ENCODE measurements around the gene ZDHHC1. TPM values are rescaled to one million over a fixed set of nuclear protein-coding genes. Genes with fewer than 3 reads are reported as not detected.

Gene ZDHHC1
- polyA plus RNA-seq, 1 of the 3 experiments (the other 2 are of a cell fraction) = 15.8 TPM

- no peak for TF ChIP-seq GABPA (IDR thresholded peaks at IDR 0.05; ENCODE audit: low read depth)
- TF ChIP-seq MXI1 (IDR thresholded peaks at IDR 0.05; ENCODE audit: low read depth, low read length) = peak; percentile 35; the same call in 1 of the 2 replicates
- no peak for TF ChIP-seq MEF2A (IDR thresholded peaks at IDR 0.05; ENCODE audit: borderline replicate concordance, low read depth)
- TF ChIP-seq SMC3 (IDR thresholded peaks at IDR 0.05; ENCODE audit: low read depth, low read length) = peak; percentile 25; the same call in 1 of the 2 replicates
- TF ChIP-seq NRF1 (IDR thresholded peaks at IDR 0.05; ENCODE audit: low read depth, low read length) = peak; percentile 34; the same call in 1 of the 2 replicates
- no peak for TF ChIP-seq ELF1 (IDR thresholded peaks at IDR 0.05)
- TF ChIP-seq EP300 (IDR thresholded peaks at IDR 0.05; ENCODE audit: borderline replicate concordance in 1 of 2, low read depth in 1 of 2, low read length in 1 of 2) = no peak
- TF ChIP-seq RAD21 (IDR thresholded peaks at IDR 0.05; ENCODE audit: low read length) = peak; percentile 19; the same call in 1 of the 2 replicates
- TF ChIP-seq TEAD4 (IDR thresholded peaks at IDR 0.05; ENCODE audit: borderline replicate concordance, insufficient read depth) = no peak
- TF ChIP-seq, protein P1, sequence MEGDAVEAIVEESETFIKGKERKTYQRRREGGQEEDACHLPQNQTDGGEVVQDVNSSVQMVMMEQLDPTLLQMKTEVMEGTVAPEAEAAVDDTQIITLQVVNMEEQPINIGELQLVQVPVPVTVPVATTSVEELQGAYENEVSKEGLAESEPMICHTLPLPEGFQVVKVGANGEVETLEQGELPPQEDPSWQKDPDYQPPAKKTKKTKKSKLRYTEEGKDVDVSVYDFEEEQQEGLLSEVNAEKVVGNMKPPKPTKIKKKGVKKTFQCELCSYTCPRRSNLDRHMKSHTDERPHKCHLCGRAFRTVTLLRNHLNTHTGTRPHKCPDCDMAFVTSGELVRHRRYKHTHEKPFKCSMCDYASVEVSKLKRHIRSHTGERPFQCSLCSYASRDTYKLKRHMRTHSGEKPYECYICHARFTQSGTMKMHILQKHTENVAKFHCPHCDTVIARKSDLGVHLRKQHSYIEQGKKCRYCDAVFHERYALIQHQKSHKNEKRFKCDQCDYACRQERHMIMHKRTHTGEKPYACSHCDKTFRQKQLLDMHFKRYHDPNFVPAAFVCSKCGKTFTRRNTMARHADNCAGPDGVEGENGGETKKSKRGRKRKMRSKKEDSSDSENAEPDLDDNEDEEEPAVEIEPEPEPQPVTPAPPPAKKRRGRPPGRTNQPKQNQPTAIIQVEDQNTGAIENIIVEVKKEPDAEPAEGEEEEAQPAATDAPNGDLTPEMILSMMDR (IDR thresholded peaks at IDR 0.05) = peak; percentile 17; the same call in 1 of the 2 replicates
- Histone ChIP-seq H3K36me3 (replicated peaks in 1 of 2; ENCODE audit: control insufficient read depth in 1 of 2, insufficient read depth in 2 of 2, low read length in 1 of 2) (no peaks in the 10 kb centered on the region), H3K9me3 (no peaks in the 10 kb centered on the region), H3F3A (replicated peaks; ENCODE audit: insufficient read depth) (no peaks in the 10 kb centered on the region), H4K20me1 (ENCODE audit: insufficient read depth) (no peaks in the 10 kb centered on the region), H2AFZ (ENCODE audit: low read depth) (no peak within 1 kb of the TSS), H3K9me2 (no peaks in the 10 kb centered on the region), H3K9ac (no peak within 1 kb of the TSS), H3K4me3 (ENCODE audit: low read depth in 2 of 2, low read length in 1 of 2) (peak within 1 kb of the TSS; percentile 40 to 43), H3K27me3 (ENCODE audit: insufficient read depth) (no peaks in the 10 kb centered on the region; the same call in 1 of the 2 replicates), H3K27ac (ENCODE audit: low read depth in 2 of 2, low read length in 1 of 2) (no peak within 1 kb of the TSS), H3K4me1 (ENCODE audit: control insufficient read depth in 1 of 2, insufficient read depth in 2 of 2, low read depth in 1 of 2, low read length in 1 of 2) (peaks cover 0 to 12% of the 10 kb centered on the region in 2 experiments; a peak in 1 of 4 replicates), H3K79me2 (ENCODE audit: insufficient read depth) (no peaks in the 10 kb centered on the region), H3K4me2 (peak within 1 kb of the TSS; percentile 74)
- CTCF ChIA-PET = interaction anchor here (0.7 to 3.1 kb wide), 12 partner anchors 11 to 141 kb away, joined by 3 to 16 read pairs (median 4); partner anchors contain the start of genes ATP6V0D1, LRRC36 and ZDHHC1
- peak; percentile 93 for DNase-seq
- 12% methylated on average over 28 of the region's 87 CpGs for WGBS (ENCODE audit: low lambda C conversion rate)
- POLR2A ChIA-PET = interaction anchor here (0.9 to 1.1 kb wide), 2 partner anchors 12 to 13 kb away, joined by 3 to 4 read pairs; no protein-coding TSS in a partner anchor
These were observed 14.9 kb upstream of the ZDHHC1 start, which contains the start of gene HSD11B2 for GRCh38 chr16:67430977-67431774. HSD11B2 (plus strand) TSS chr16:67431121; CDS start chr16:67431249, 128 bp downstream.

GRCh38 chr16:67430504-67430976 is 14.3 kb upstream of the ZDHHC1 start:
- H3K36me3 ChIP-seq (replicated peaks in 1 of 2; ENCODE audit: control insufficient read depth in 1 of 2, insufficient read depth in 2 of 2, low read length in 1 of 2) = no peaks in the 10 kb centered on the region
- H3K27me3 ChIP-seq (ENCODE audit: insufficient read depth) = no peaks in the 10 kb centered on the region; the same call in 1 of the 2 replicates
- peak overlapping the region; percentile 74 for H3K4me2 ChIP-seq
- H3K9me2 ChIP-seq = no peaks in the 10 kb centered on the region
- 4% methylated on average over 37 of the region's 53 CpGs for WGBS (ENCODE audit: low lambda C conversion rate)
- ChIA-PET CTCF (interaction anchor here (0.7 to 3.1 kb wide), 10 partner anchors 11 to 140 kb away, joined by 3 to 16 read pairs (median 4); partner anchors contain the start of genes ATP6V0D1 and ZDHHC1), POLR2A (interaction anchor here (0.9 to 1.1 kb wide), 2 partner anchors 12 to 14 kb away, joined by 3 to 4 read pairs; no protein-coding TSS in a partner anchor)
- no peaks in the 10 kb centered on the region for H3K79me2 ChIP-seq (ENCODE audit: insufficient read depth)
- H3K4me3 ChIP-seq (ENCODE audit: low read depth in 2 of 2, low read length in 1 of 2) = peak overlapping the region in 1 of 2 experiments; percentile 40; a peak in 3 of 4 replicates
- H3K9ac ChIP-seq = no peak overlapping the region
- peak; percentile 68 for DNase-seq
- no peaks in the 10 kb centered on the region for H3F3A ChIP-seq (replicated peaks; ENCODE audit: insufficient read depth)
- H3K9me3 ChIP-seq = no peaks in the 10 kb centered on the region
- H3K27ac ChIP-seq (ENCODE audit: low read depth in 2 of 2, low read length in 1 of 2) = no peak overlapping the region
- no peaks in the 10 kb centered on the region for H4K20me1 ChIP-seq (ENCODE audit: insufficient read depth)
- no peak overlapping the region for H2AFZ ChIP-seq (ENCODE audit: low read depth)
- peaks cover 0 to 12% of the 10 kb centered on the region in 2 experiments; a peak in 1 of 4 replicates for H3K4me1 ChIP-seq (ENCODE audit: control insufficient read depth in 1 of 2, insufficient read depth in 2 of 2, low read depth in 1 of 2, low read length in 1 of 2)
- TF ChIP-seq, protein P2, sequence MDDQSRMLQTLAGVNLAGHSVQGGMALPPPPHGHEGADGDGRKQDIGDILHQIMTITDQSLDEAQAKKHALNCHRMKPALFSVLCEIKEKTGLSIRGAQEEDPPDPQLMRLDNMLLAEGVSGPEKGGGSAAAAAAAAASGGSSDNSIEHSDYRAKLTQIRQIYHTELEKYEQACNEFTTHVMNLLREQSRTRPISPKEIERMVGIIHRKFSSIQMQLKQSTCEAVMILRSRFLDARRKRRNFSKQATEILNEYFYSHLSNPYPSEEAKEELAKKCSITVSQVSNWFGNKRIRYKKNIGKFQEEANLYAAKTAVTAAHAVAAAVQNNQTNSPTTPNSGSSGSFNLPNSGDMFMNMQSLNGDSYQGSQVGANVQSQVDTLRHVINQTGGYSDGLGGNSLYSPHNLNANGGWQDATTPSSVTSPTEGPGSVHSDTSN (IDR thresholded peaks at IDR 0.05) = no peak
- TF ChIP-seq SMC3 (IDR thresholded peaks at IDR 0.05; ENCODE audit: low read depth, low read length) = no peak
- TF ChIP-seq RCOR1 (IDR thresholded peaks at IDR 0.05; ENCODE audit: low read length) = no peak
- TF ChIP-seq SIN3A (IDR thresholded peaks at IDR 0.05; ENCODE audit: borderline replicate concordance, low read depth, low read length) = no peak
- TF ChIP-seq POLR2AphosphoS5 (IDR thresholded peaks at IDR 0.05; ENCODE audit: low read depth, low read length) = no peak
- TF ChIP-seq RAD21 (IDR thresholded peaks at IDR 0.05; ENCODE audit: low read length) = no peak
- TF ChIP-seq FOSL2 (IDR thresholded peaks at IDR 0.05; ENCODE audit: borderline replicate concordance, low read depth) = no peak
- no peak for TF ChIP-seq TEAD4 (IDR thresholded peaks at IDR 0.05; ENCODE audit: borderline replicate concordance, insufficient read depth)
- TF ChIP-seq, protein P3, sequence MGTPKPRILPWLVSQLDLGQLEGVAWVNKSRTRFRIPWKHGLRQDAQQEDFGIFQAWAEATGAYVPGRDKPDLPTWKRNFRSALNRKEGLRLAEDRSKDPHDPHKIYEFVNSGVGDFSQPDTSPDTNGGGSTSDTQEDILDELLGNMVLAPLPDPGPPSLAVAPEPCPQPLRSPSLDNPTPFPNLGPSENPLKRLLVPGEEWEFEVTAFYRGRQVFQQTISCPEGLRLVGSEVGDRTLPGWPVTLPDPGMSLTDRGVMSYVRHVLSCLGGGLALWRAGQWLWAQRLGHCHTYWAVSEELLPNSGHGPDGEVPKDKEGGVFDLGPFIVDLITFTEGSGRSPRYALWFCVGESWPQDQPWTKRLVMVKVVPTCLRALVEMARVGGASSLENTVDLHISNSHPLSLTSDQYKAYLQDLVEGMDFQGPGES (IDR thresholded peaks at IDR 0.05; ENCODE audit: low read depth, low read length) = no peak
- TF ChIP-seq RXRA (IDR thresholded peaks at IDR 0.05; ENCODE audit: borderline replicate concordance, low read depth) = no peak
